Measurements from ENCODE around the gene KSR2. TPM values are rescaled to one million over a fixed set of nuclear protein-coding genes. Genes with fewer than 3 reads are reported as not detected.

Gene KSR2
- total and polyA plus RNA-seq, 2 of the 4 experiments (the other 2 are of a cell fraction) = not detected

- Histone ChIP-seq H2AK9ac (replicated peaks; ENCODE audit: low read depth, low read length, poor library complexity) (no peak overlapping the region), H3K4ac (ENCODE audit: low read depth, low read length) (no peak overlapping the region), H3K4me3 (ENCODE audit: insufficient read depth, low read depth, low read length) (no peak overlapping the region), H2BK120ac (ENCODE audit: low read depth, low read length) (no peak overlapping the region), H3K27me3 (ENCODE audit: control insufficient read depth, insufficient read depth, low read length) (peaks cover 8% of the 10 kb centered on the region), H3K79me1 (ENCODE audit: low read depth in 1 of 2, low read length in 2 of 2) (no peaks in the 10 kb centered on the region), H2BK20ac (ENCODE audit: low read depth, low read length) (no peak overlapping the region), H2BK5ac (ENCODE audit: low read depth, low read length, poor library complexity, severe bottlenecking) (no peak overlapping the region), H3K4me2 (ENCODE audit: low read depth, low read length) (no peak overlapping the region), H2AK5ac (ENCODE audit: low read depth, low read length) (no peak overlapping the region), H3K9ac (ENCODE audit: low read depth, low read length) (no peak overlapping the region), H4K20me1 (ENCODE audit: insufficient read depth, low read length) (no peaks in the 10 kb centered on the region), H2AFZ (replicated peaks; ENCODE audit: low read length, poor library complexity) (no peak overlapping the region), H3K56ac (ENCODE audit: extremely low read depth, insufficient read depth, low read length) (no peak overlapping the region), H3K9me1 (ENCODE audit: insufficient read depth, low read length) (no peaks in the 10 kb centered on the region), H3K9me3 (ENCODE audit: control insufficient read depth, insufficient read depth, low read length) (no peaks in the 10 kb centered on the region; the same call in 1 of the 2 replicates), H3K4me1 (ENCODE audit: control insufficient read depth, insufficient read depth, low read length) (no peaks in the 10 kb centered on the region), H3K36me3 (ENCODE audit: control insufficient read depth, insufficient read depth, low read length) (no peaks in the 10 kb centered on the region), H3K14ac (replicated peaks; ENCODE audit: low read depth, low read length) (no peak overlapping the region), H3K27ac (ENCODE audit: insufficient read depth, low read length) (no peak overlapping the region), H2BK15ac (ENCODE audit: low read depth, low read length) (no peak overlapping the region), H3K18ac (ENCODE audit: low read depth, low read length) (no peak overlapping the region), H4K5ac (ENCODE audit: low read depth, low read length) (no peak overlapping the region), H4K91ac (ENCODE audit: insufficient read depth, low read depth, low read length) (no peak overlapping the region), H3K23ac (ENCODE audit: low read depth, low read length) (no peak overlapping the region), H4K8ac (ENCODE audit: low read depth in 2 of 2, low read length in 2 of 2) (no peak overlapping the region)
- BruUV-seq (replicated peaks) = no TSS peak
- dilution Hi-C loops (cut with HindIII; ENCODE audit: low sequenced_read_pairs, unreplicated experiment) (no loop called here), in situ Hi-C loops (cut with MboI; ENCODE audit: low sequenced_read_pairs) (no loop called here), intact Hi-C loops (cut with micrococcal nuclease) (no loop called here)
- ChIA-PET CTCF (no interaction called here), POLR2A (ENCODE audit: unreplicated experiment) (no interaction called here)
- ATAC-seq (ENCODE audit: low read depth) = no peak
- DNase-seq = no peak
- TF ChIP-seq BHLHE40 (IDR thresholded peaks at IDR 0.05; ENCODE audit: low read depth, low read length) (no peak), CHD1 (IDR thresholded peaks at IDR 0.05; ENCODE audit: low read depth, low read length) (no peak), RCOR1 (IDR thresholded peaks at IDR 0.05; ENCODE audit: insufficient replicate concordance, low read length) (no peak)
- 41% methylated on average over 4 of the region's 7 CpGs; no CpG with 5 or more reads in 1 of the 2 experiments for WGBS, 2 experiments (ENCODE audit: extremely low coverage in 2 of 2, insufficient read length in 1 of 2)
These were observed 5.0 kb downstream of the KSR2 start for GRCh38 chr12:117963836-117964235.

All from IMR-90 (cell line).